CD4-positive, alpha-beta T cell (primary cell): ENCODE results near the gene ZNF273. TPM values are rescaled to one million over a fixed set of nuclear protein-coding genes. Genes with fewer than 3 reads are reported as not detected.

Source experiments
- ATAC-seq: fragments of 200-7000 bp; cut with Tn5 transposase; one replicate; pipeline ENCODE4 v1.10.0; 2022; ENCODE audit warnings: mild to moderate bottlenecking; ENCODE audit not compliant: poor library complexity
- CTCF ChIA-PET: fragments of 350-600 bp; sonication (Branson Sonifier 250); formaldehyde crosslinking; loops from one replicate; lab custom pipeline; 2021; ENCODE audit warnings: antibody characterized with exemption, inconsistent platforms; lab: Charles Lee
- POLR2A ChIA-PET: fragments of 350-600 bp; sonication (Branson Sonifier 250); formaldehyde crosslinking; loops from one replicate; lab custom pipeline; 2021; ENCODE audit warnings: antibody characterized with exemption, inconsistent platforms; lab: Charles Lee
- DNase-seq, 14 experiments: peaks; one replicate each; pipeline ENCODE4 v3.0.0-alpha.2; 2013 to 2020; ENCODE audit warnings: mixed read lengths in 2 of 14
- H3K27ac ChIP-seq, 2 donors: one replicate each; pipeline versions ENCODE4 v1.5.1 to v1.7.0; 2013; ENCODE audit warnings: low read length in 2 of 2, low read depth in 1 of 2, mild to moderate bottlenecking in 1 of 2
- H3K27me3 ChIP-seq, 2 experiments: 1 replicate in 1 of 2; 2 replicates in 1 of 2; pipeline versions ENCODE4 v1.6.1 to v1.7.0; 2013; ENCODE audit warnings: low read length in 2 of 2, control low read depth in 1 of 2, mild to moderate bottlenecking in 1 of 2, moderate library complexity in 1 of 2; ENCODE audit not compliant: insufficient read depth in 2 of 2, control insufficient read depth in 1 of 2
- H3K36me3 ChIP-seq: one replicate; pipeline ENCODE4 v1.6.1; 2013; ENCODE audit warnings: low read length, control low read depth; ENCODE audit not compliant: insufficient read depth
- H3K4me1 ChIP-seq: one replicate; pipeline ENCODE4 v1.6.1; 2013; ENCODE audit warnings: low read length, control low read depth; ENCODE audit not compliant: insufficient read depth
- H3K4me3 ChIP-seq: one replicate; pipeline ENCODE4 v1.5.1; 2013; ENCODE audit warnings: mild to moderate bottlenecking, low read length, moderate library complexity
- H3K9me3 ChIP-seq, 2 experiments: 1 replicate in 1 of 2; 2 replicates in 1 of 2; pipeline versions ENCODE4 v1.6.1 to v1.7.0; 2013; ENCODE audit warnings: low read length in 2 of 2, mild to moderate bottlenecking in 2 of 2, control low read depth in 1 of 2, moderate library complexity in 1 of 2; ENCODE audit not compliant: control insufficient read depth in 1 of 2, insufficient read depth in 1 of 2
- H3K27ac Mint-ChIP-seq: one replicate; pipeline ENCODE4 v1.8.0; 2020; ENCODE audit warnings: mixed read lengths
- H3K27me3 Mint-ChIP-seq: one replicate; pipeline ENCODE4 v1.8.0; 2021; ENCODE audit warnings: mixed read lengths
- H3K36me3 Mint-ChIP-seq: one replicate; pipeline ENCODE4 v1.8.0; 2021; ENCODE audit warnings: low read depth, mixed read lengths
- H3K4me1 Mint-ChIP-seq: one replicate; pipeline ENCODE4 v1.8.0; 2021; ENCODE audit warnings: low read depth, mixed read lengths
- H3K4me3 Mint-ChIP-seq: one replicate; pipeline ENCODE4 v1.8.0; 2020; ENCODE audit warnings: mild to moderate bottlenecking, mixed read lengths
- H3K9me3 Mint-ChIP-seq: one replicate; pipeline ENCODE4 v1.8.0; 2020; ENCODE audit warnings: mixed read lengths
- CTCF ChIP-seq: fragments of 200-600 bp; IDR thresholded peaks from one replicate; pipeline ENCODE4 v1.8.0; 2022; ENCODE audit warnings: antibody characterized with exemption, mild to moderate bottlenecking
- intact Hi-C, 2 experiments: fragments of 100-400 bp; cut with DNase I in 1 of 2; cut with micrococcal nuclease in 1 of 2; formaldehyde crosslinking; loops; one replicate each; pipeline versions ENCODE4 v1.15.1 to v1.9.0; 2023 to 2025; cut with DNase I, micrococcal nuclease
- total RNA-seq, 174 experiments: library from RNA in 2 of 174; stranded (reverse) in 2 of 174; gene quantifications; one replicate each; pipeline ENCODE4 v1.2.3 and lab custom pipeline; 2021 to 2026

The ZNF273 gene
- total RNA-seq, 2 experiments from 2014 or later: 6.8 TPM

GRCh38 chr7:64951250-64951848 lies 48.3 kb downstream of the ZNF273 start:
- Mint-ChIP-seq H3K36me3 (no peaks in the 10 kb centered on the region), H3K27ac (no peak overlapping the region), H3K9me3 (no peaks in the 10 kb centered on the region), H3K4me3 (no peak overlapping the region), H3K4me1 (peaks cover 5% of the 10 kb centered on the region), H3K27me3 (peaks cover 45% of the 10 kb centered on the region)
- ATAC-seq (peak; percentile 60), DNase-seq (peak in 3 of 14 experiments; percentile 56 to 66 (median 65))
- peaks cover 20 to 36% of the 10 kb centered on the region in 2 experiments for H3K27me3 ChIP-seq
- TF ChIP-seq CTCF: peak; percentile 96
- CTCF ChIA-PET: interaction anchor here (0.6 to 1.6 kb wide), 2 partner anchors 265 to 398 kb away, joined by 3 to 6 read pairs; no protein-coding TSS in a partner anchor
- no peaks in the 10 kb centered on the region for H3K36me3 ChIP-seq
- POLR2A ChIA-PET: interaction anchor here (0.6 to 1.0 kb wide), 2 partner anchors 36 to 358 kb away, joined by 3 read pairs; no protein-coding TSS in a partner anchor
- peaks cover 0 to 17% of the 10 kb centered on the region in 2 experiments for H3K9me3 ChIP-seq
- intact Hi-C loops: loop anchor here (1.0 to 5.0 kb wide), 2 partner anchors 271 to 356 kb away; no protein-coding TSS in a partner anchor
- H3K4me1 ChIP-seq: peaks cover 13% of the 10 kb centered on the region
- H3K27ac ChIP-seq: no peak overlapping the region
- no peak overlapping the region for H3K4me3 ChIP-seq

- peaks cover 0 to 2% of the 10 kb centered on the region in 2 experiments for H3K27me3 ChIP-seq
- Mint-ChIP-seq H3K9me3 (peaks cover 11% of the 10 kb centered on the region), H3K36me3 (no peaks in the 10 kb centered on the region), H3K27me3 (peaks cover 13% of the 10 kb centered on the region), H3K4me1 (no peaks in the 10 kb centered on the region), H3K4me3 (no peak overlapping the region), H3K27ac (no peak overlapping the region)
- H3K4me1 ChIP-seq: no peaks in the 10 kb centered on the region
- ATAC-seq (no peak), DNase-seq (no peak)
- intact Hi-C loops: no loop called here
- H3K27ac ChIP-seq: no peak overlapping the region
- POLR2A ChIA-PET: no interaction called here
- no peak for TF ChIP-seq CTCF
- no peak overlapping the region for H3K4me3 ChIP-seq
- CTCF ChIA-PET: no interaction called here
- H3K36me3 ChIP-seq: no peaks in the 10 kb centered on the region
- H3K9me3 ChIP-seq: peaks cover 0 to 5% of the 10 kb centered on the region in 2 experiments
Observed at GRCh38 chr7:64959072-64959747, 56.1 kb downstream of the ZNF273 start.

- H3K36me3 ChIP-seq: no peaks in the 10 kb centered on the region
- no peaks in the 10 kb centered on the region for H3K27me3 Mint-ChIP-seq
- H3K9me3 ChIP-seq: peaks cover 7 to 14% of the 10 kb centered on the region in 2 experiments
- H3K27ac Mint-ChIP-seq: no peak overlapping the region
- H3K4me1 Mint-ChIP-seq: no peaks in the 10 kb centered on the region
- H3K4me1 ChIP-seq: no peaks in the 10 kb centered on the region
- ATAC-seq (no peak), DNase-seq (no peak)
- H3K27ac ChIP-seq: no peak overlapping the region
- no peak for TF ChIP-seq CTCF
- ChIA-PET CTCF (no interaction called here), POLR2A (no interaction called here)
- peaks cover 10% of the 10 kb centered on the region for H3K9me3 Mint-ChIP-seq
- H3K36me3 Mint-ChIP-seq: peaks cover 4% of the 10 kb centered on the region
- no peaks in the 10 kb centered on the region for H3K27me3 ChIP-seq
- intact Hi-C loops: no loop called here
- no peak overlapping the region for H3K4me3 ChIP-seq
- no peak overlapping the region for H3K4me3 Mint-ChIP-seq
Observed at GRCh38 chr7:64965594-64965993, 62.5 kb downstream of the ZNF273 start.
